Thymus (tissue), 11 donors: ENCODE results near the gene LCE1F. TPM values are rescaled to one million over a fixed set of nuclear protein-coding genes. Genes with fewer than 3 reads are reported as not detected.

Experiments
- DNase-seq, 9 donors: peaks; one replicate each; pipeline ENCODE4 v3.0.0-alpha.2; 2013; ENCODE audit warnings: low spot score in 9 of 9, low read depth in 6 of 9, missing footprints in 1 of 9
- H3K27ac ChIP-seq, 2 donors: one replicate each; pipeline ENCODE4 v1.5.1; 2013; ENCODE audit warnings: control low read depth in 1 of 2, low read depth in 1 of 2, low read length in 1 of 2, mild to moderate bottlenecking in 1 of 2, moderate library complexity in 1 of 2
- H3K27me3 ChIP-seq, 2 donors: one replicate each; pipeline ENCODE4 v1.5.1; 2013; ENCODE audit warnings: low read length in 1 of 2; ENCODE audit not compliant: control insufficient read depth in 2 of 2, insufficient read depth in 1 of 2
- H3K36me3 ChIP-seq, 2 donors: one replicate each; pipeline ENCODE4 v1.5.1; 2013; ENCODE audit warnings: low read length in 1 of 2, mild to moderate bottlenecking in 1 of 2, moderate library complexity in 1 of 2; ENCODE audit not compliant: control insufficient read depth in 2 of 2, insufficient read depth in 2 of 2
- H3K4me1 ChIP-seq, 2 donors: one replicate each; pipeline ENCODE4 v1.5.1; 2013; ENCODE audit warnings: low read length in 2 of 2; ENCODE audit not compliant: control insufficient read depth in 2 of 2, insufficient read depth in 2 of 2
- H3K4me3 ChIP-seq, 2 donors: one replicate each; pipeline ENCODE4 v1.5.1; 2013; ENCODE audit warnings: low read length in 2 of 2, control low read depth in 1 of 2, mild to moderate bottlenecking in 1 of 2
- H3K9me3 ChIP-seq, 2 donors: one replicate each; pipeline ENCODE4 v1.5.1; 2013; ENCODE audit warnings: low read length in 1 of 2, mild to moderate bottlenecking in 1 of 2; ENCODE audit not compliant: control insufficient read depth in 2 of 2, insufficient read depth in 1 of 2
- WGBS: extraction: QIAGEN DNeasy Blood & Tissue Kit; methylation state at CpG from one replicate; pipeline ENCODE4 v1.1.7; 2013; 5-methylcytosine and 5-hydroxymethylcytosine counted together
- polyA plus RNA-seq: library from polyadenylated mRNA; stranded (reverse); fragments of 200-250 nt; gene quantifications from one replicate; pipeline ENCODE4 v1.2.3, GENCODE V29; 2013
- total RNA-seq: library from RNA; stranded (reverse); fragments of 120-200 nt; gene quantifications from one replicate; pipeline ENCODE4 v1.2.4, GENCODE V29; 2013
- donor health status: healthy.

The LCE1F gene
- total and polyA plus RNA-seq, 2 donors: 0.46 TPM; not detected in 1

GRCh38 chr1:152761609-152762213 is 13.2 kb upstream of the LCE1F start:
- no peaks in the 10 kb centered on the region for H3K27me3 ChIP-seq
- DNase-seq: no peak
- no peak overlapping the region for H3K4me3 ChIP-seq
- no peaks in the 10 kb centered on the region for H3K9me3 ChIP-seq
- H3K4me1 ChIP-seq: no peaks in the 10 kb centered on the region
- no peaks in the 10 kb centered on the region for H3K36me3 ChIP-seq
- no peak overlapping the region for H3K27ac ChIP-seq
- WGBS: 95% methylated on average over 3 of the region's 3 CpGs

- Histone ChIP-seq H3K4me3 (no peak overlapping the region), H3K27ac (no peak overlapping the region), H3K9me3 (no peaks in the 10 kb centered on the region), H3K27me3 (no peaks in the 10 kb centered on the region), H3K36me3 (no peaks in the 10 kb centered on the region), H3K4me1 (no peaks in the 10 kb centered on the region)
- DNase-seq: no peak
- WGBS: 59% methylated on average over 8 of the region's 8 CpGs
Observed at GRCh38 chr1:152768847-152769533, 6.0 kb upstream of the LCE1F start.

- 87% methylated on average over 1 of the region's 1 CpG for WGBS
- Histone ChIP-seq H3K36me3 (no peaks in the 10 kb centered on the region), H3K27ac (no peak overlapping the region), H3K4me1 (no peaks in the 10 kb centered on the region), H3K4me3 (no peak overlapping the region), H3K9me3 (no peaks in the 10 kb centered on the region), H3K27me3 (no peaks in the 10 kb centered on the region)
- no peak for DNase-seq
Observed at GRCh38 chr1:152770411-152770810, 4.5 kb upstream of the LCE1F start.

- Histone ChIP-seq H3K4me1 (no peaks in the 10 kb centered on the region), H3K27me3 (no peaks in the 10 kb centered on the region), H3K36me3 (no peaks in the 10 kb centered on the region), H3K9me3 (no peaks in the 10 kb centered on the region), H3K4me3 (no peak overlapping the region), H3K27ac (no peak overlapping the region)
- 88% methylated on average over 11 of the region's 11 CpGs for WGBS
- DNase-seq: no peak
Observed at GRCh38 chr1:152776361-152776760, 1.4 kb downstream of the LCE1F start.

- 65% methylated on average over 4 of the region's 4 CpGs for WGBS
- H3K27me3 ChIP-seq: no peaks in the 10 kb centered on the region
- peak in 2 of 9 donors; percentile 7 to 8 for DNase-seq
- H3K4me1 ChIP-seq: no peaks in the 10 kb centered on the region
- H3K9me3 ChIP-seq: no peaks in the 10 kb centered on the region
- H3K36me3 ChIP-seq: no peaks in the 10 kb centered on the region
- H3K27ac ChIP-seq: no peak overlapping the region
- no peak overlapping the region for H3K4me3 ChIP-seq
Observed at GRCh38 chr1:152777510-152778137, 2.7 kb downstream of the LCE1F start.

GRCh38 chr1:152783095-152783494 is 8.2 kb downstream of the LCE1F start:
- 71% methylated on average over 2 of the region's 2 CpGs for WGBS
- Histone ChIP-seq H3K27me3 (no peaks in the 10 kb centered on the region), H3K36me3 (no peaks in the 10 kb centered on the region), H3K4me3 (no peak overlapping the region), H3K9me3 (no peaks in the 10 kb centered on the region), H3K27ac (no peak overlapping the region), H3K4me1 (no peaks in the 10 kb centered on the region)
- no peak for DNase-seq

GRCh38 chr1:152786077-152786476 is 11.1 kb downstream of the LCE1F start, which contains the start of gene LCE1E:
TSS of gene LCE1E (plus strand) at chr1:152786257. CDS start at chr1:152787300, 1,043 bp downstream.
- Histone ChIP-seq H3K4me1 (no peaks in the 10 kb centered on the region), H3K4me3 (no peak within 1 kb of the TSS), H3K9me3 (no peaks in the 10 kb centered on the region), H3K27ac (no peak within 1 kb of the TSS), H3K27me3 (no peaks in the 10 kb centered on the region), H3K36me3 (no peaks in the 10 kb centered on the region)
- no peak for DNase-seq
- WGBS: 61% methylated on average over 2 of the region's 2 CpGs

GRCh38 chr1:152795686-152796085 is 20.7 kb downstream of the LCE1F start:
- DNase-seq: no peak
- Histone ChIP-seq H3K4me1 (no peaks in the 10 kb centered on the region), H3K4me3 (no peak overlapping the region), H3K36me3 (no peaks in the 10 kb centered on the region), H3K9me3 (no peaks in the 10 kb centered on the region), H3K27ac (no peak overlapping the region), H3K27me3 (no peaks in the 10 kb centered on the region)
- 75% methylated on average over 4 of the region's 4 CpGs for WGBS

- Histone ChIP-seq H3K4me1 (no peaks in the 10 kb centered on the region), H3K27me3 (no peaks in the 10 kb centered on the region), H3K9me3 (no peaks in the 10 kb centered on the region), H3K36me3 (no peaks in the 10 kb centered on the region), H3K4me3 (no peak within 1 kb of the TSS), H3K27ac (no peak within 1 kb of the TSS)
- WGBS: 56% methylated on average over 3 of the region's 3 CpGs
- no peak for DNase-seq
Observed at GRCh38 chr1:152796421-152796820, 21.5 kb downstream of the LCE1F start, which contains the start of gene LCE1D. TSS of gene LCE1D (plus strand) at chr1:152796721. CDS start at chr1:152797795, 1,074 bp downstream.
